ENCODE results near the gene CYP27C1. TPM values are rescaled to one million over a fixed set of nuclear protein-coding genes. Genes with fewer than 3 reads are reported as not detected.

The CYP27C1 gene
- total RNA-seq, 1 experiment from 2014 or later, result not detected

DNA sequence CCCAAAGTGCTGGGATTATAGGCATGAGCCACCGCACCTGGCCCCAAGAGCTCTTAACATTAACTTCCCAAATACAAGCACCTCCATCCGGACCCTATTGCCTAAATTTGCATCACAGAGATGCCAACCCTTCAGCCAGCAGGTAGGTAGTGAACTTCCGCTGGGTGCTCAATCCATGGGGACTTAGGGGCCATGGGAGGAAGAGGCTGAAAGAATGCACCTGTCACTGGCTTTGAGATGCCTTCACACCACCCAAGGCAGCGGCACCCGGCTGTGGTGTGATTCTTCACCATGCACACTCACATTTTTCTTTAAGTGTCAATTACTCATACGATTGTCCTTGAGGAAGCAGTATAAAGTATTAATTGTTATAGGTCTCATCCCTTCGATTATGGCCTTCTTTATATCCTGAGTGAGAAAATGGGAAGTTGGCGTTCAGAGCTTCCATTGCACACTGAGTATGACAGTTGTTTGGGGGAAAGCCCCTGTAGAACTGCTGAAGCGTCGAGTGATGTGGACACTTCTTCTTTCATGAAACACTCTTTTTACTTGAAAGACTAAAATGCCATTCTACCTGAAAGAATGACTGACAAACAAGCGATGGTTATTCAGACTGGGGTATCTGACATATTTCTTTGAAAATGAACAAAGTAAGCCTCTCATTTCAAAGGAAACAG is 61.3 kb downstream of the CYP27C1 start:
- Histone ChIP-seq H2AFZ (ENCODE audit: low read depth, low read length, poor library complexity, severe bottlenecking) (no peak overlapping the region), H3K4me3 (replicated peaks in 1 of 2; ENCODE audit: low read depth in 1 of 2, low read length in 2 of 2) (no peak overlapping the region), H3K9me3 (ENCODE audit: control insufficient read depth in 1 of 2, insufficient read depth in 1 of 2, low read depth in 1 of 2, low read length in 2 of 2) (no peaks in the 10 kb centered on the region), H3K9me2 (ENCODE audit: insufficient read depth) (no peaks in the 10 kb centered on the region), H4K20me1 (ENCODE audit: insufficient read depth) (no peaks in the 10 kb centered on the region), H3K9ac (ENCODE audit: low read length) (no peak overlapping the region), H3K4me1 (ENCODE audit: control insufficient read depth in 1 of 2, insufficient read depth in 2 of 2, low read length in 2 of 2) (peaks cover 0 to 5% of the 10 kb centered on the region in 2 experiments; a peak in 2 of 4 replicates), H3K27me3 (ENCODE audit: insufficient read depth, low read length) (no peaks in the 10 kb centered on the region), H3K27ac (ENCODE audit: low read depth, low read length) (no peak overlapping the region), H3K79me2 (ENCODE audit: insufficient read depth, low read length) (no peaks in the 10 kb centered on the region), H3K4me2 (ENCODE audit: low read length) (no peak overlapping the region), H3K36me3 (ENCODE audit: control insufficient read depth in 1 of 2, insufficient read depth in 2 of 2, low read length in 2 of 2) (no peaks in the 10 kb centered on the region)
- BruUV-seq (replicated peaks), result no TSS peak
- CTCF ChIA-PET, result no interaction called here
- RAD21 ChIA-PET (ENCODE audit: low non-redundant PET in 1 of 2, low total read pairs in 2 of 2, uncharacterized antibody in 2 of 2, unreplicated experiment in 2 of 2), result no interaction called here
- no peak for ATAC-seq
- intact Hi-C loops (cut with micrococcal nuclease), result no loop called here
- no peak for DNase-seq (ENCODE audit: low read depth, low spot score)
- POLR2A ChIA-PET, result no interaction called here
- no peak for TF ChIP-seq EZH2phosphoT487 (IDR thresholded peaks at IDR 0.05; ENCODE audit: borderline replicate concordance)
- no peak for TF ChIP-seq POLR2A (IDR thresholded peaks at IDR 0.05; ENCODE audit: borderline replicate concordance, extremely low read depth, insufficient read depth, insufficient read length)
- no peak for TF ChIP-seq CEBPB (IDR thresholded peaks at IDR 0.05; ENCODE audit: low read depth)
- TF ChIP-seq MAX (IDR thresholded peaks at IDR 0.05), result no peak
- no peak for TF ChIP-seq POLR2AphosphoS5 (IDR thresholded peaks at IDR 0.05; ENCODE audit: low read depth, low read length)
- TF ChIP-seq YY1 (IDR thresholded peaks at IDR 0.05; ENCODE audit: extremely low read depth, insufficient replicate concordance, low read depth, low read length), result no peak
- no peak for TF ChIP-seq SIN3A (IDR thresholded peaks at IDR 0.05; ENCODE audit: low read depth)
- no peak for TF ChIP-seq EGR1 (IDR thresholded peaks at IDR 0.05; ENCODE audit: low read depth)

GRCh38 chr2:127157651-127158485 is 62.2 kb downstream of the CYP27C1 start:
- no peak for ATAC-seq
- Histone ChIP-seq H3K9me2 (ENCODE audit: insufficient read depth) (no peaks in the 10 kb centered on the region), H4K20me1 (ENCODE audit: insufficient read depth) (no peaks in the 10 kb centered on the region), H3K27ac (ENCODE audit: low read depth, low read length) (no peak overlapping the region), H3K9me3 (ENCODE audit: control insufficient read depth in 1 of 2, insufficient read depth in 1 of 2, low read depth in 1 of 2, low read length in 2 of 2) (no peaks in the 10 kb centered on the region), H3K4me2 (ENCODE audit: low read length) (no peak overlapping the region), H3K79me2 (ENCODE audit: insufficient read depth, low read length) (no peaks in the 10 kb centered on the region), H2AFZ (ENCODE audit: low read depth, low read length, poor library complexity, severe bottlenecking) (no peak overlapping the region), H3K27me3 (ENCODE audit: insufficient read depth, low read length) (no peaks in the 10 kb centered on the region), H3K36me3 (ENCODE audit: control insufficient read depth in 1 of 2, insufficient read depth in 2 of 2, low read length in 2 of 2) (no peaks in the 10 kb centered on the region), H3K4me1 (ENCODE audit: control insufficient read depth in 1 of 2, insufficient read depth in 2 of 2, low read length in 2 of 2) (peaks cover 3 to 9% of the 10 kb centered on the region in 2 experiments; a peak in 2 of 4 replicates), H3K4me3 (replicated peaks in 1 of 2; ENCODE audit: low read depth in 1 of 2, low read length in 2 of 2) (no peak overlapping the region), H3K9ac (ENCODE audit: low read length) (no peak overlapping the region)
- ChIA-PET CTCF (no interaction called here), RAD21 (ENCODE audit: low non-redundant PET in 1 of 2, low total read pairs in 2 of 2, uncharacterized antibody in 2 of 2, unreplicated experiment in 2 of 2) (no interaction called here), POLR2A (no interaction called here)
- no peak for TF ChIP-seq SIN3A (IDR thresholded peaks at IDR 0.05; ENCODE audit: low read depth)
- intact Hi-C loops (cut with micrococcal nuclease), result no loop called here
- BruUV-seq (replicated peaks), result no TSS peak
- DNase-seq (ENCODE audit: low read depth, low spot score), result no peak
